HG03460 (cell line): Measurements from ENCODE around the gene TNFSF4.

ENCODE experiments used
- ATAC-seq: cut with Tn5 transposase; IDR thresholded peaks from one replicate; pipeline ENCODE4 v1.9.1; 2021; ENCODE audit not compliant: unreplicated experiment

TNFSF4 gene

DNA sequence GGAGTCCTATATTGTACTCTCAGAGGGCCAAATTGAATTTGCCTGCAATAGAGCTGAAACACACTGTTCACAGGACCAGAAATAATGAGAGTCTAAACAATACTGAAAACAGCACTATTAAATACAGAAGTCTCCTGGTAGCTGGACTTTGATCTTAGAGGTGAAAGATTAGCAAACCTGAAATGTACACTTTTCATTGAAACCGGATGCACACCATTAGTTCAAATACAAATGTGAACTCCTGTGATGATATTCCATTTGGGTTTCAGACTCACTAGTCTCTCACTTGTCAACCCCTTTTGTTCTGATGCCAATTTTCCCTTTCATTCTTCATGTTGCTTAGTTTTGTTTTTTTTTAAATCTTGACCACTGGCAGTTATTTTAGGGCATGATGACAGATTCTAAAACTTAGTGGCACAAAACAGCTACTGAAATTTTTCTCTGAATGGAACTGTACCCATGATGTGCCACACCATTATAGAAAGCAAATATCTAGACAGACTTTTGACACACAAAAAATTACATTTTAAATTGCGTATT lies 5.9 kb upstream of the TNFSF4 start:
- ATAC-seq, result peak; percentile 87

DNA sequence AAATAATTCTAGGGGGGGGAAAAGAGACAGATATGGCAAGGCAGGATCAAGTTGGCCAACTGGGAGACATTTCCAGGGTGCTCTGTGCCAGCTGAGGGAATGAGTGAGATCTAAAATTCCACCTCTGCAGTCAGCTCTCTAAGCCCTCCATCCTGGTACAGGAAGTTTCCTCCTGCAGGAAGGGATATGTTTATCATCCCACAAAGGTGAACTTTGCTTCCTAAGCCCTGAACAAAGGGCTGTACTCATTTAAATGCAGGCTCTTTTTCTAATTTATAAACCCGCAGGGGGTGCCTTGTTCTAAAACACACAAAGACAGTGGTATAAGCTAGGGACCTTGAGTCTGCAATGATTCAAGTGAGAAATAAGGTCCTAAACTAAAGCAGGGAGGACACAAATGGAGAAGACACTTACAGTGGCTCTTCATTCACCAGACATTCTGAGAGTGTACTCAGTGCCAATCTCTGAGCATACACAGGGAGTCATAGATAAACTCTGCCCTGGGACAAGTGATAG lies 3.6 kb upstream of the TNFSF4 start:
- ATAC-seq, result no peak

GRCh38 chr1:173210283-173210682 lies 3.2 kb upstream of the TNFSF4 start:
- ATAC-seq, result no peak

DNA sequence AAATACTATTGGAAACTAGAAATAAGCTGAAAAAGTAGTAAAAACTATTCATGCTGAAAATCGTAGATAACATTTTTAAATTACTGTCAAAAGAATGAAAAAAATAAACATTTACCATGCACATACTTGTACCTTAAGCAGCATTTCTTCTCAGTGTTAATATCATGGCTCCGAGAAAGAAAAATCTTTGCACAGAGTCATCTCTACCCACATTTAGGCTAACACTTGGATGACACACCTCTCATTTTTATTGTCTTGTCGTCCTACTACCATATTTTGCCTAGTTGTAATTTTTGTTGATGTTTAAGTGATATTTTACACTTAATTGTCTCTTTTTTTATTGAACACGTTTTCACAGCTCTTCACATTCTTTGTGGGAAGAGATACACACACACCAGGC lies 1.7 kb upstream of the TNFSF4 start:
- ATAC-seq, result no peak

GRCh38 chr1:173208146-173208545 lies 1.0 kb upstream of the TNFSF4 start:
- no peak for ATAC-seq

- peak; percentile 54 for ATAC-seq
Observed at GRCh38 chr1:173205146-173206051, 1.7 kb downstream of the TNFSF4 start.

- no peak for ATAC-seq
Observed at GRCh38 chr1:173204693-173205092, 2.4 kb downstream of the TNFSF4 start.

GRCh38 chr1:173202424-173203145 lies 4.5 kb downstream of the TNFSF4 start:
- no peak for ATAC-seq

GRCh38 chr1:173201969-173202368 lies 5.2 kb downstream of the TNFSF4 start:
- ATAC-seq, result no peak

DNA sequence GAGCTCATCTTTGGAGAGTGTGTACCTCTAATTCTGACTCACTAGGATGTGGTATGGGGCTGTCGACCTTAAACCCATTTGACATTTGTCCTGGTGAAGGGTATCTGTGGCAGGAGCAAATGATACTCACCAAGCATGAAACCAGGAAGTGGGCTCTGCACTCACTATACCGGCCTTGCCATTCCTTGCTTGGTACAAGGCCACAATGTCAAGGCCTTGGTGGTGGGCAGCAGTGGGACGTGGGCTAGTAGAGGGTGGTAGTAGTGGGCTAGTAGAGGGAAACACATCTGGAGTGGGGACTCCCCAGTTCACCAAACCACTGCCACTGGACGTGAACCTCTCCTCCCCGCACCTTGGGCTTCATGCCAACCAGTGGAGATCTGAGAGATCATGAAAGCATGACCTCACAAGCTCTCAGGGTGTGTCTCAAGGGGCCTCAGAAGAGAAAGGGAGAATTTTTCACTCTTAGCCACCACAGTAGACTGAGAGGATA lies 11.5 kb downstream of the TNFSF4 start:
- ATAC-seq, result peak; percentile 94

DNA sequence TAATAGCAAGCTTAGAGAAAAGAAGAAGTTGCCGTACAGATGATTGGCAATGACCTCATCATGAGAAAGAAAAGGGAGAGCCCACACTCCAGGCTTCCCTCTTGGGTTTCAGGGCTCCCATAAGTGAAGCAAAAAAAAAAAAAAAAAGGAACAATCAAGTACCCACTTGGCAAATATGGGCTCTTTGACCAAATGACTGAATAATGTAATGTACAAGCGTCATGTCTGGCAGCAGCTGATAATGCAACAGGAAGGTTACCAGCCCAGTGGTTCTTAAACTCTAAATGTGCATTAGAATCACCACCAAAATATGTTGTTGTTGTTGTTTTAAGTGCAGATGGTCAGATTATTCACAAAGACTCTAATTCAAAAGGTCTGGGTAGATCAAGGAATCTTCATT lies 13.5 kb downstream of the TNFSF4 start:
- ATAC-seq, result no peak

GRCh38 chr1:173191011-173191705 lies 16.0 kb downstream of the TNFSF4 start:
- ATAC-seq, result no peak

DNA sequence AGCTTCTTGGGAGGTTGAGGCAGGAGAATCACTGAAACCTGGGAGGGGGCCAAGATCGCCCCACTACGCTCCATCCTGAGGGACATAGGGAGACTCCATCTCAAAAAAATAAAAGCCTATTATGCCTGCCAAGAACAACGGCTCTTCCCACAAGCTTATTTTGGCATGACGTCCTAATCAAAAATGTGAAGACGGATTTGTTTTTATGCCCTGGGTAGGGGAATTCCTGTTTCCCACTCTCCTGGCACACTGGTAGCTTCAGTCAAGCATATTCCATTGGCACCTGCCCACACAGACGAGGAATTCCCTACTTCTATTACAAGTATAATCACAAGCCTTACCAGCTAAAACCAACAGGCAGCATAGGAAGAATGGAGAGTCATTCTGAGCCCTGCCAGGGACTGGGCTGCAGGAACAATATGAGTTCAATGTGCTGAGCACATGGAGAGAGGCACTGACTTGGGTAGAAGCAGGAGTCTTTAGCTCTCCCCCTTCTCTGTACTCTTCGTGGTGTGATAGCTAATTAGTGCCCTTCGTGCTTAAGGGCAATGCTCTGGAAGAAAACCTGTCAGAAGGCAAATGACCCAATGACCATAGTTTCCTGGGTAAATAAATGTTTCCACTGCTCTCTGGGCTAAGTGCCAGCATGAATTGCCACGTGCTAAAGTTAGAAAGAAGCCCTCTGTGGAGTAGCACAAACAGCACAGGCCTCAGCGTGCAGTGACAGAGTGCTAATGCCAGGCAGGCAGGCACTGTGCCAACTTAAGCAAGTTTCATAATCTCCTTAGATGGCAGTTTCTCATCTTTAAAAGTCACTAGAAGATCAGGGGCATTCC lies 16.8 kb downstream of the TNFSF4 start:
- ATAC-seq, result no peak

- ATAC-seq, result no peak
Observed at GRCh38 chr1:173187671-173188237, 19.4 kb downstream of the TNFSF4 start.

- no peak for ATAC-seq
Observed at GRCh38 chr1:173181791-173182190, 25.3 kb downstream of the TNFSF4 start.

- no peak for ATAC-seq
Observed at GRCh38 chr1:173176246-173176645, 30.9 kb downstream of the TNFSF4 start.

DNA sequence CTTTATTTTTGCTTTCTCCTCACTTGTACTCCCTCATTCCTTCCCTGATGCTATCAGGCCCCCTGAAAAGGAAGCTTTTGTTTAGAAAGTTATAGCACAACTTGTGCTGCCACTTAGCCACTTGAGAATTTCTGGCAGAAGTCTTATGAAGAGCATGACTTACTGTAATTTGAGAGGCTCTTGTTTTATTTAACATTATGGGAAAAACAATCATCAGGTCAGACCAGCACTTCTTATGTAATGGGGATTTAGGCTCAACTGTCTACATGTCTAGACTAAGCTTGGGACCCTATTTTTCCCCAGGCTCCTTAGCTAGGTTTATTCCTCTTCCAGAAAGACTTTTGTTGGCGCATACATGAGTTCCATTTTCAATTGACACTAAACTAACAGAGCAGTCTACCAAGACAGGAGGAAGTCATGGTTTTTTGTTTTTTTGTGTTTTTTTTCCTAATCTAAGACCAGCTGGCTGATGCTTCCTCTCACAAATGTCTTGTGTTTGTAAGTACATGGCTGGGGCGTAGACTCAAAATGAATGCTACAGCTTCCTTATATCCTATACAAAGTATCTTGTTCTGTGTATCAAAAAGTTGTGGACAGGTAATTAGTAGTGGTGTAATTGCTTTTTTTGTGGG lies 31.5 kb downstream of the TNFSF4 start:
- no peak for ATAC-seq

- ATAC-seq, result no peak
Observed at GRCh38 chr1:173173388-173173787, 33.7 kb downstream of the TNFSF4 start.

- no peak for ATAC-seq
Observed at GRCh38 chr1:173171152-173171551, 36.0 kb downstream of the TNFSF4 start.
